HAP-1 (cell line): ENCODE data around the gene POP7.

ENCODE experiments used
- DNase-seq, 2 experiments: peaks; one replicate each; pipeline ENCODE4 v3.0.0-alpha.2; 2016 to 2020; ENCODE audit warnings: low spot score in 2 of 2
- H3K27me3 ChIP-seq: fragments of 250-450 bp; sonication (Bioruptor Pico); 2 replicates; pipeline ENCODE4 v1.5.1; 2020; ENCODE audit warnings: low read depth, mild to moderate bottlenecking, moderate library complexity
- H3K36me3 ChIP-seq: fragments of 250-450 bp; sonication (Bioruptor Pico); replicated peaks from 2 replicates; pipeline ENCODE4 v1.5.1; 2020; ENCODE audit warnings: mild to moderate bottlenecking
- H3K4me1 ChIP-seq: fragments of 250-450 bp; sonication (Bioruptor Pico); 2 replicates; pipeline ENCODE4 v1.5.1; 2020; ENCODE audit warnings: mild to moderate bottlenecking
- H3K4me3 ChIP-seq: fragments of 250-450 bp; sonication (Bioruptor Pico); 2 replicates; pipeline ENCODE4 v1.5.1; 2020; ENCODE audit warnings: mild to moderate bottlenecking, moderate library complexity
- H3K9me3 ChIP-seq: fragments of 250-450 bp; sonication (Bioruptor Pico); 2 replicates; pipeline ENCODE4 v1.5.1; 2020; ENCODE audit warnings: mild to moderate bottlenecking, moderate library complexity
- in situ Hi-C: fragments of 300-500 bp; cut with MboI; formaldehyde crosslinking; loops from 3 replicates; pipeline ENCODE4 v1.14.3; 2020; ENCODE audit warnings: low sequenced_read_pairs, inconsistent platforms, mixed read lengths

Gene POP7

DNA sequence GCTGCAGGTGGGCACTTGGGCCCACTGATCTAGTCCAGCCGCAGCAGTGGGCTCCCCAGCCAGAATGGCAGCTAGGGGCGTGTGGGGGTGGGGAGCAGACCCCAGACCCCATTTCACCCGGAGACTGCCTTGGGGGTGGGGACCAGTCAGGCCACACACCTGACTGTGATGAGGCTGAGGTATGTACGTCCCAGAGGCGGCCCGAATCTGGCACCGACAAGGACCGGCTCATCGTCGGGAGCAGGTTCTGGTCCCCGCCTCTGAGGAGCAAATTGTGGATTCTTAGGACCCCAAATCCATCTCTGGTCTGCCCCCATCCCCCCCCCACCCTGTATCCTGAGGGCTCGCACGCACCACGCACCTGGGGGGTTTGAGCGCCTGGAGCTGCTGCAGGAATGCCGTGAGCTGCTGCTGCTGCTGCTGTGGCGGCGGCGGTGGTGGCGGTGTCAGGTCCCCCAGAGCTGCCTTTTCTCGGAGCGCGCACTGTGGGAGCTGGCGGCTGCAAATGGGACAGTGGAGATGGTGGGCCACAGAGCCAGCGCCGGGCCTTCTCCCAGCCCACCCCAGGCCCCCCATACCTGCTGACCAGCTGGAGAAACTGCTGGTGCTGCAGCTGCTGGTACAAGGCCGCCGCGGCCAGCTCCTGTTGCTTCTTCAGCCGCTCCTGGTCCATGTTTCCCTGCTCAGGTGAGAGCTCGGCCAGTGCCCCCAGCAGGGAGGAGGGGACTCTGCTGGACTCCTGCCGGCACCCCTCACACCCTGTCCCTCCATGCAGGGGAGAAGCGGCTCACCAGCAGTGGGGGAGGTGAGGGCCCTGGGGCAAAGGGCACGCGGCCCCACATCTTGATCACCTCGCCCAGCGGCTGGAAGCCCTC, 22.0 kb upstream of the POP7 start:
- Histone ChIP-seq H3K36me3 (peaks cover 92% of the 10 kb centered on the region), H3K4me3 (no peak overlapping the region), H3K9me3 (no peaks in the 10 kb centered on the region), H3K4me1 (no peaks in the 10 kb centered on the region), H3K27me3 (no peaks in the 10 kb centered on the region)
- in situ Hi-C loops, result no loop called here
- DNase-seq, result no peak

DNA sequence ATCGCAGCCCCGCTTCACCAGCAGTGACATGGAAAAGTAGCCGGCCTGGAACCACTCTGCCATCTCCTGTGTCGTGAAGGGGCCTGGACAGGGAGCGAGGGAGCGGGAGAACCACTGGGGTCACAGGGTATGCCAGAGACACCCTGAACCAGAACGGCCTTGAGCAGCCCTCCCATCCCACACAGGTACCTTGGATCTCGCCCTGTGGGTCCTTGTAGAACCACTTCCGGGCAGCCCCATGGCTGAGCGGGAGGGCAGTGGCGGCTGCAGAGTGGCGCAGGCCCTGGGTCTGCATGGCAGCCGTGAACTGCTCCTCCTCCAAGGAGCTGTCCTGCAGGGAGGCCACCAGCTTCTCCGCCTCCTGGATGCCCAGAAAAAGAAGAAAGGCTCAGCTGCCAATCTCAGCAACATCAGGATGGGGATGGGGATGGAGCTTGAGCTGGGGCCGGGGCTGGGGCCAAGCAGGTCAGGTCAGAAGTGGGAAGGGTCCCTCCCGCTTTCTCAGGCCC, 21.3 kb upstream of the POP7 start:
- Histone ChIP-seq H3K4me3 (no peak overlapping the region), H3K9me3 (no peaks in the 10 kb centered on the region), H3K27me3 (no peaks in the 10 kb centered on the region), H3K36me3 (peaks cover 91% of the 10 kb centered on the region), H3K4me1 (no peaks in the 10 kb centered on the region)
- DNase-seq, result no peak
- in situ Hi-C loops, result no loop called here

- no peak overlapping the region for H3K4me3 ChIP-seq
- in situ Hi-C loops, result no loop called here
- DNase-seq, result no peak
- no peaks in the 10 kb centered on the region for H3K4me1 ChIP-seq
- H3K9me3 ChIP-seq, result no peaks in the 10 kb centered on the region
- peaks cover 88% of the 10 kb centered on the region for H3K36me3 ChIP-seq
- H3K27me3 ChIP-seq, result no peaks in the 10 kb centered on the region
These were observed 20.8 kb upstream of the POP7 start for GRCh38 chr7:100685049-100685605.

- H3K36me3 ChIP-seq, result peaks cover 85% of the 10 kb centered on the region
- no peak for DNase-seq
- H3K9me3 ChIP-seq, result no peaks in the 10 kb centered on the region
- in situ Hi-C loops, result no loop called here
- no peaks in the 10 kb centered on the region for H3K4me1 ChIP-seq
- no peaks in the 10 kb centered on the region for H3K27me3 ChIP-seq
- H3K4me3 ChIP-seq, result no peak overlapping the region
These were observed 20.2 kb upstream of the POP7 start for GRCh38 chr7:100685631-100686145.

GRCh38 chr7:100686201-100686821, 19.6 kb upstream of the POP7 start:
- peaks cover under 1% of the 10 kb centered on the region for H3K4me1 ChIP-seq
- no peak for DNase-seq
- no peaks in the 10 kb centered on the region for H3K27me3 ChIP-seq
- no peaks in the 10 kb centered on the region for H3K9me3 ChIP-seq
- H3K36me3 ChIP-seq, result peaks cover 86% of the 10 kb centered on the region
- in situ Hi-C loops, result no loop called here
- no peak overlapping the region for H3K4me3 ChIP-seq

DNA sequence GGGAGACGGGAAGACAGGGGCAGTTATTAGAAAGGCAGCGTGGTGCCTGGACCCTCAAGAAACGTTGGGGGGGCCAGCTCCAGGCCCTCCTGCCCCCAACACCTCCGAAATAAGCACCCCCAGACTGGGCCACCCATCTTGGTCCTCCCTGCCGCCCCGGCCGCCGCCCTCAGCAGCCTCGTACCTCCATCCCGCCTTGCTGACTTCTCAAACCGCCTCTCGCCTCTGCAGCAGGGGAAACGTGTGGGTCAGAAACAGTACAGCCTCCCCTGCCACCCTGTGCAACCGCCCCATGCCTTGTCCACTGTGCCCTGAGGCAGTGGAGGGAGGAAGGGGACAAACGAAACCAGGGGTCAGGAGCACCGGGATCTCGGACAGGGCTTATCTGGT, 19.1 kb upstream of the POP7 start:
- in situ Hi-C loops, result no loop called here

DNA sequence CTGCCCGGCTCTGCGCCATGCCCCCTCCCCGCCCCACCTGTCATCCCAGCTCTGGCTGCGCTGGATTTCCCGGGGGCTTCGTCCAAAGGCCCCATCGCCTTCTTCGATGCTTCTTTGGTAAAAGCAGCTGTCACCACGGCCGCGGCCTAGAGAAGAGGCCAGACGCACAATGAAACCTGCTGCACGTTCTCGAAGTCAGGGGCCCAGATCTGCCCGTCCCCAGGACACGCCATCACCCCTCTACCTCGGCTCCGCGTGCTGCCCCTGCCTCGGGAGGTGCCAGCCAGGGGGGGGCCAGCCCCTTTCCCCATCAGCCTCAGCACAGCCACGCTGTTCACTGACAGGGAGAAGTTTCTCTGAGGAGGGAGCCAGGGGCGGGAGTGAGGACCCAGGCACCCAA, 18.7 kb upstream of the POP7 start:
- DNase-seq, result no peak
- no peak overlapping the region for H3K4me3 ChIP-seq
- in situ Hi-C loops, result no loop called here
- H3K4me1 ChIP-seq, result peaks cover 9% of the 10 kb centered on the region
- no peaks in the 10 kb centered on the region for H3K9me3 ChIP-seq
- H3K36me3 ChIP-seq, result peaks cover 77% of the 10 kb centered on the region
- no peaks in the 10 kb centered on the region for H3K27me3 ChIP-seq

More for the DNA sequence above, 19.1 kb upstream of the POP7 start:
- Histone ChIP-seq H3K4me3 (no peak overlapping the region), H3K4me1 (peaks cover 4% of the 10 kb centered on the region), H3K9me3 (no peaks in the 10 kb centered on the region), H3K27me3 (no peaks in the 10 kb centered on the region), H3K36me3 (peaks cover 82% of the 10 kb centered on the region)
- no peak for DNase-seq

DNA sequence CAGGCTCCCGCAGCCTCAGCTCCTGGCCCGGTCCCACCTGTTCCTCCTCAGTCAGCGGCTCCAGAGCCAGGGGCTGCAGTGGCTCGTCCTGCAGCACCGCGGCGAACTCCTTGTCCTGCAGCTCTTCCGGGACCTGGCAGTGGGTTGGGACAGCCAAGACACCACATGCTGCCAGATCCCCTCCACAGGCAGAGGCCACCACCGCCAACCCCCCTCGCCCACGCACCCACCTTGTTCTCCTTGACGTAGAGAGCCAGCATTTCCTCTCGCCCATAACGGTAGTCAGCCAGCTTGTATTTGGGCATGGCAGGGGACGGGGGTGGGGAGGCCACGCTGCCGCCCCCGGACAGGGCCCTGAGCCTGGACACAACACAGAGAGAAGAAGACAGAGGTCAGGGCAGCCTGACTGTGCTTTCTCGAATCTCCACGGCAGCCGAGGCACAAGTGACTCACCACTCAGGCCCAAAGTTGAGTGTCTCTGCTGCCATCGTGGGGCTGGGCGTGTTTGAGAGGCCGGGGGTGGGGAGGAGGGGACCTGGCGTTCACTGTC, 18.1 kb upstream of the POP7 start:
- no peaks in the 10 kb centered on the region for H3K9me3 ChIP-seq
- in situ Hi-C loops, result no loop called here
- H3K36me3 ChIP-seq, result peaks cover 72% of the 10 kb centered on the region

GRCh38 chr7:100688326-100688860, 17.5 kb upstream of the POP7 start:
- no peak overlapping the region for H3K4me3 ChIP-seq
- in situ Hi-C loops, result no loop called here
- no peaks in the 10 kb centered on the region for H3K9me3 ChIP-seq
- peaks cover 13% of the 10 kb centered on the region for H3K4me1 ChIP-seq
- H3K27me3 ChIP-seq, result no peaks in the 10 kb centered on the region
- peaks cover 66% of the 10 kb centered on the region for H3K36me3 ChIP-seq
- no peak for DNase-seq

More for the DNA sequence above, 18.1 kb upstream of the POP7 start:
- DNase-seq, result no peak
- H3K4me3 ChIP-seq, result no peak overlapping the region
- no peaks in the 10 kb centered on the region for H3K27me3 ChIP-seq
- peaks cover 13% of the 10 kb centered on the region for H3K4me1 ChIP-seq

DNA sequence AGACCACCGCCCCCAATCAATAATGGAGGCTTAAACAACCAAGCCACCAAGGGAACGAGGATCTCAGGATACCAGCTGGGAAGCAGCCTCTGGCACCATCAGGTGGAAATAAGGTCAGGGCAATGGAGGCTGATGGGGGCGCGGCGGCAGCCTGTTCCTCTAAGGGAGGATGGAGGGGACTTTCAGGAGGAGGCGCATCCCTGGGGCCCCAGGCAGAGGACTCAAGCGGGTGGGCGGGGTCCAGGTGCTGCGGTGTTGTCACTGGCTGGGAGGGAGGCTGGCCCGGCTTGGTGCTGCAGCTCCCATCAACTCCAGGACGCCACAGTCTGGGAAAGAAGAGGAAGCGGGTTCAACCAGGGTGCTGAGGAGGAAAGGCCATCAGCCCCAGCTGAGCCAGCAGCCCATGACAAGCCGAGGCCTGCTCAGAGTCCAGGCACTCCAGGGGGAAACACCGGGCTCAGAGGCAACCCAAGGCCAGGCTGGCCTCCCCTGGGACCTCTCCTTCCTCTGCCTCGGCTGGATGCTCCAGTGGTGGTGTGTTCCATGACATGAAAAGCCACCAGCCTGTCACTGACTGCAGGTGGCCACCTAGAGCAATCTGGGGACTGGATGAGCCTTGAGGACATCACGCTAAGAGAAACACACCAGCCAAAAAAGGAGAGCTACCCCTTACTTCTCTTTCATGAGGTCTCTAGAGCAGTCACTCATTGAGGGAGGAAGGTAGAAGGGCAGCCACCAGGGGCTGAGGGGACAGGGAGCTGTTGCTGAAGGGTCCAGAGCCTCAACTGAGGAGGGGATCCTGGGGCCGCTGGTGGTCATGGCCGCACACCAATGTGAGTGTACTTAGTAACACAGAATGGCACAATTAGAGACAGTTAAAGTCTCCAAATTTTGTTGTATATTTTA, 16.4 kb upstream of the POP7 start:
- Histone ChIP-seq H3K4me3 (no peak overlapping the region), H3K4me1 (peaks cover 14% of the 10 kb centered on the region), H3K27me3 (no peaks in the 10 kb centered on the region), H3K9me3 (no peaks in the 10 kb centered on the region), H3K36me3 (peaks cover 55% of the 10 kb centered on the region)
- in situ Hi-C loops, result no loop called here
- DNase-seq, result no peak

DNA sequence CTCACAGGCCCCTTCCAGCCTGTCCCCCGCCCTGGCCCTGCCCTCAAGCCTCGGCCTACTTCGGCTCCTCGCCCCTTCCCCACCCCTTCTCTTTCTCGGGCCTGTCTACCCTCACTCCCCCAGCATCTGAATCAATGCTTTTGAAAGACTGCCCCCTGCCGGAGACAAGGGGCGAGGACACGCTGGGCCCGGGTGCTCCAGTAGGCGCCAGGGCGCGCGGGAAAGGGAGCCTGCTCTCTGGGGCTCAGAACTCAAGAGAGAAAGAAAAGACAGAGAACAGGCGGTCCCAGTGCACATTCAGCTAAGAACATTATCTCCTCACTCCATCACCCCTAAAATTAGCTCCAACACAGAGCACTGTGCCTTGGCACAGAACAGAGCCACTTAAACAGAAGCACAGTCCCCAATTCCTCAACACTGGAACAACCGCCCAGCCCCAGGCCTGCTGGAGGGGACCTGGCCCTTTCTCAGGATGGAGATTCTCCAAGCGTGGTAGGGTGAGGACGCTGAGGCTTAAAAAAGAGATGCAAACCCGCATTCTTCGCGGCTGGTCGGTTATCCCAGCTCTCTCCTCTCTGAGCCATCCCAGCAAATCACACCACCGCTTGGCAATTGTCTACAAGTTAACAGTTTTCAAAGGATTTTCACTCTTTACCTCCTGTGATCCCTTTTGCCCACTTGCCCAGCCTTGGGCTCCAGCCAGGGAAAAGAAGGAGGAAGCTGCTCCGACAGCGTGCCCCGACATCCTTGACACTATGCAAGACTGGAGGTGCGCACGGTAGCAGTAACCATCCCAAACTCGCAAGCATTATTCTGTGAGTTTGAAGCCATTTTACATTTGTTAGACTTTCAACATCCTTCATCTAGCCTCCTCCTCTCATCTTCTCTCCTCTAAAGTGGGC, 14.0 kb upstream of the POP7 start:
- Histone ChIP-seq H3K4me1 (peaks cover 21% of the 10 kb centered on the region), H3K4me3 (peak overlapping the region; percentile 74), H3K27me3 (no peaks in the 10 kb centered on the region), H3K9me3 (no peaks in the 10 kb centered on the region), H3K36me3 (peaks cover 32% of the 10 kb centered on the region)
- in situ Hi-C loops, result no loop called here
- DNase-seq, result peak; percentile 76 to 92

DNA sequence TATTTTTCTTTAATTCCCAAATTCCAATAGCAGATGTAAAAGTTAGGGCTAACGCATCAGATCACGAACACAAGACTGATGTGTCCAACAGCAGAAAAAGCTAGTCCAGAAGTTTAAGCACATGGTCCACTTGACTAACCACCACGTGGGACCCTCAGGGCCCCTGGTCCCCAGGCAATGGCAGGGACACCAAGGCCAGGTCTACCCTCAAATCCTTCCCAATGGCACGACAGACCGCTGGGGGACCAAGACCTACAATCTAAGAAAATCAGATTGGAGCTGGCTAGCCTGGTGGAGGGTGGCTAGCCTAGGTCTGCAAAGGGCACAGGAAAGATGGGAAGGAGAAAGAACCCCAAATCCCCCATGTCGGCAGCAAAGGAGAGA, 13.4 kb upstream of the POP7 start:
- Histone ChIP-seq H3K36me3 (peaks cover 28% of the 10 kb centered on the region), H3K4me3 (peak overlapping the region; percentile 74), H3K27me3 (no peaks in the 10 kb centered on the region), H3K4me1 (peaks cover 21% of the 10 kb centered on the region), H3K9me3 (no peaks in the 10 kb centered on the region)
- in situ Hi-C loops, result no loop called here
- DNase-seq, result no peak
